HG03196 (cell line): ENCODE data around the gene HK2.
"Not testable (repeated sequence)": the region's sequence is repeated elsewhere in the genome, so short reads cannot be mapped to it uniquely, and the experiment has no call there.

Source experiments
- ATAC-seq: cut with Tn5 transposase; IDR thresholded peaks from one replicate; pipeline ENCODE4 v1.9.1; 2021; ENCODE audit not compliant: unreplicated experiment

The HK2 gene

DNA sequence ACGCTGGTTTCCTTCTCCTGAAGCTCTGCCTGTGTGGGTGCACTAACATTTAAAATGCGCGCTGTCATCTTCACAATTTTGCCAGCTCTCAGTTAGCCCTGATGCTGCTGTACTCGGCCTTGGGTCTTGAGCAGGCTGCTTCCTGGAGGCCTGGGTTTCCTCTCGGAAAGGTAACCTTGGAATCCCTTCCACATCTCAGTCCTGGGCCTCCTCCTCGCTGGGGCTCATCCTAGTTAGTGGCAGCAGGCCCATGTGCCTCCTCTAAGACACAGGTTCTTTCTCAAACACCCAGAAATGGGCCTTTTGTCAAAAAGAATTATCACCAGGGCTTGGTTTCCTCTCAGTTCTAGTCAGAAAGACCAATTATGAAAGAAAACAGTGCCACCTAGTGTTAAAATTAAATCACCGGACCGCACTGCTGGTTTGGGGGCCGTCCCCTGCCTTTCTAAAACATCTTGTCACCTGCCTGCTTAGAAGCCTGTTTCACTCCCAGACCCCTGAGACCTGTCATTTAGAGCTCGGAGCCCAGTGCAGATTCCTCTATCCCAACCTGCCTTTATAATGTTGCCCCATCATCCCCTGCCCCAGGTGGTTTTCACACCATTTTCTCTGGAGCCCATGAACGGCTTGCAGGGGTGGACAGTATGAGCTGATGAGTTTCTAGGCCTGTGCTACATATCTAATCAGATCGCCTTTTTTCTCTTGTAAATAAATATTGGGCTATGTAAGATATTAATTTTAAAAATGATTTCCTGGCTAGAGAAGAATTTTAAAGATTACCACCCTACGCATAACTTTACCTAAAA lies 42.4 kb downstream of the HK2 start:
- no peak for ATAC-seq

DNA sequence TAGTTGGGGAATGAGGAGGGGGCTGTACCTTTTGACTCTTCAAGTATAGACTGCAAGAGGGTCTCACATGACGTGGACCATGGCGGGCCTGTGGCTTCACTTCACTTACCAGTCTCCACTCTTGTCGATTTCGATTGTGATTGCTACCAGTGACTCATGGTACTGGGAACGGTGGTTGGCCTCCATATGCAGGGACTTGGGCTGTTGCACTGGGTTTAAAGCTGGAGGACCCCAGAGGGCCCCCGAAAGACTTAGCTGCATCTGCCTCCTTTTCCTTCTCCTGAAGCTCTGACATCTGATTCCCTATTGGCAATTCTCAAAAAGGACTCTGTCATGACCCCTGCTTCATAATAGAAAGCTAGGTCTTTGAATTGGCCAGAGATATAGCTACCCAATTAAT lies 43.4 kb downstream of the HK2 start:
- ATAC-seq: no peak

DNA sequence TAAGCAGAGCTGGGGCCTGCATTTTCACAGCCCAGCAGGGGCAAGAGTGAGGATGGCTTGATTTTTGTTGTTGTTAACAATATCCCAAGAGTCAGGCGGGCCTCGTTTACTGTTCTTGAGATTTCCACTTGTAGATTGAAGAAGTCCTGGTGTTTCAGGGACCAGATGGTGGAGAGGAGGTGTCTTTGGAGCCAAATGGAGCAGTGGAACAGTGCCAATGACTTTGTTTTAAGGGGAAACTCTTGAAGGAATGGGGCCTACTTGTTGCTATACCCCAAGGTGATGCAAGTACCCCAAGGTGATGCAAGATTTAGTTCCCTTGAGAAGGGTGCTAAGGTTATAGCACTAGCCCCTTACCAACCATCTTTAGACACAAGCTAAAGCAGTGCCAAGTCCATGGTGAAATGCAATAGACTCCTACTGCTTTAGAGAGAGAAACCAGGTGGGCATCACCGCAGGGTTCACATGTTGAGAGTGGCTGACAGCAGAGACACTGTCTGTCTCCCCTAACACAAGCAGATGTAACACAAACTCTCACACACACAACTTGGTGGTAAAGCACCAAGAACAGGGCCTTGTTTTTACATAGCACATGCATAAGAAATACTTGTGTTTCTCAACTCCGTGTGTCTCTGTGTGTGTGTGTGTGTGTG lies 44.0 kb downstream of the HK2 start:
- ATAC-seq: no peak

- ATAC-seq: no peak
Measured at GRCh38 chr2:74878551-74878950, 44.6 kb downstream of the HK2 start.

- ATAC-seq: no peak
Measured at GRCh38 chr2:74880054-74880728, 46.3 kb downstream of the HK2 start.

DNA sequence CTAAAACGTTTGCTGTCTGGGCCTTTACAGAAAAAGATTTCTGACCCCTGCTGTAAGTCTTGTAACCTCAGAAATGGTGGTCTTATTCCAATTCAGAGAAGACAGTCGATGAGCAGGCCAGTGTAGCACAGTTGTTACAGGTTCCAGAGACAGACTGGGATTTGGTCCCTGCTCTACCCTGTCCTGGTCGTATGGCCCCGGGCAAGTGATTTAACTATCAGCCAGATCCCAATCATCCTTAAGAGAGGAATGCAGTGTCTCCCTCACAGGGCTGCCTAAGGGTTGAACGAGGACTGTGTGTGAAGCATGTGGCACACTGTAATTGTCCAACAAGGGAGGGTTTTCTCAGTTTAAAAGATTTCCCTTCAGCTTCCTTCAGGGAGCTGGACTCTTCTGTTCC lies 47.2 kb downstream of the HK2 start:
- no peak for ATAC-seq

- no peak for ATAC-seq
Measured at GRCh38 chr2:74881626-74882298, 47.8 kb downstream of the HK2 start.

DNA sequence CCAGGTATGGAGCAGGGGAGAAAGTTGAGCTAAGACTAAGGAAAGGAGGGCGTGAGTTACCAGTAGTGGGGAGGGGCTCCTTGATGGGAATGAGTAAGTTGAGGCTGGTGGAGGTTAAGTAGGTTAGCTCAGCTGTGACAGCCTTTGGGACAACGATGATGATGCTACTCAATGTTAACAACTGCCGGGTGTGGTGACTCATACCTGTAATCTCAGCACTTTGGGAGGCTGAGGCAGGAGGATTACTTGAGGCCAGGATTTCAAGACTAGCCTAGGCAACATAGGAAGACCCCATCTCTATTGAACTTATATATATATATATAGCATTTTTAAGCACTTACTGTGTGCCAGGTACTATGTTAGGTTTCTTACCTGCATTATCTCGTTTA lies 48.4 kb downstream of the HK2 start:
- ATAC-seq: no peak

DNA sequence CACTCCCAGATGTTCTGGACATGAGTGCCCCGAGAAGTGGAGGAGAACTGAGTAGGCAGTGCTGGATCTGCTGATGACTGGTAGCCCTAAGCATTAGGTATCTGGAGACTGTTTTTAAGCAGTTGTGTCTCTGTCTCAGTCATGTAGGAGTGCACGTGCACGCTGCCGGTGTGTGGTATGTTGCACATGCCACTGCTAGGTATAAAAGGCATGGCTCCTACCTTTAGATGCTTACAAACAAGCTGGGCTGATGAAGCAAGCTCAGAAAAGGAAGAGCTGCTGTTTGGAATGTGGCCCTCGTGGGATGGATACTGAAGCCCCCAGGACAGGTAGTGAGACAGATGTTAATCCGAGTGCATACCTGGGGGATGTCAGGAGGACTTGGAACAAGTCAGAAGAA lies 49.1 kb downstream of the HK2 start:
- ATAC-seq: no peak

GRCh38 chr2:74884118-74884762 lies 50.3 kb downstream of the HK2 start:
- no peak for ATAC-seq

DNA sequence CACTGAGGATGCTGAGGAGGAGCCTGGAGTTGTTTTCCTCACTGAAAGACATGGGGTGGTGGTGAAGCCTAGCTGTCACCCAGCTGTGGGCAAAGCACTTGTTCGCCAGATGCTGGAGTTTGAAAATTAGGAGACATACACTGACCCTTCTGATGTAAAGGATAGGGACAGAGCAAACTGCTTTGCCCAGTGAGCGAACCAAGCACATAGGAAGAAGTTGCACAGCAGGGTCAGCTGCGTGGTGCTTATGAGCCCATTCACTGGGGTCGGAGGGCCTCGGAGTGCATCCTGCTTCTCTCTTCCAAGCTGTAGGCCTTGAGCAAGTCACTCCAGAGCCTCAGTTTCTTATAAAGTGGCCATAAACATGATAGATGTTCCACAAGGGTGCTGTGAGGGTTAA lies 50.9 kb downstream of the HK2 start:
- no peak for ATAC-seq

- no peak for ATAC-seq
Measured at GRCh38 chr2:74886251-74886650, 52.3 kb downstream of the HK2 start.

DNA sequence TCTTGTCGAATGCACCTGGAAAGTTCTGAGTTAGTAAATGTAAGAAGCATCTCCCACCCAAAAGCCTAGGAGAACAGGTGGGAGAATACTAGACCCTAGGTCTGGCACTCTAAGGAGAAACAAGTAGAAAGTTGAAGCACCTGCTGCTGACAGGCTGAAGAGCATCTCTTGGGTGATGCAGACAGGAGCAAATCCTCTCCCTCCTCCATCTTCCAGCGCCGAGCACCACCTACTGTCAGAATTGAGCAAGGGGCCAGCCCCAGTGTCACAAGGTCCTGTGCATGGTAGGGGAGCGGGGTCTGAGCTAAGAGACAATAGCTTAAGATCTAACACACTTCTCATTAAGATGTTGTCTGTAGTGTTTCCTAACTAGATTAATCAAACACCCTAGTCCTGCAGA lies 52.9 kb downstream of the HK2 start:
- ATAC-seq: no peak

DNA sequence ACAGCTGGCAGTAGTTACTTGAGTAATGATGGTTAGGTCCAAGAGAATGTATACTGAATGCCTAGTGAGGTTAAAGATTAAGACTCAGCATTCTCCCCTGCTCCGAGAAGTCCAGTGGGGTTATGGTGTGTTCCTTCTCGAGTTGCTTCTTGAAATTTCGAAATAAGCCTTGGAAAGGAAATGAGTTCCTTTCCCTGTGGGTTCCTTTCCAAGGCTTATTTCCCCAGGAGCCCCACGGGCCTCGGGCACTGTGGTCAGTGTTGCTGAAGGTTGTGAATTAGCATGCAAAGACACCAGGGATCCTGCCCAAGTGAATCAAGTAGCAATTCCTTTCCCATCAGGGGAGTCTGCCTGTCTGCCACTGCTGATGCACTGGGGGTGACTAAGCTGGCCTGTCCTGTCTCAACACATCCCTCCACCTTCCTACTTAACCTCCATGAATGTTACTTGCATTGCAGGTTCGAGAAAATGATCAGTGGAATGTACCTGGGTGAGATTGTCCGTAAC lies 53.6 kb downstream of the HK2 start:
- no peak for ATAC-seq

- no peak for ATAC-seq
Measured at GRCh38 chr2:74887960-74888700, 54.2 kb downstream of the HK2 start.

DNA sequence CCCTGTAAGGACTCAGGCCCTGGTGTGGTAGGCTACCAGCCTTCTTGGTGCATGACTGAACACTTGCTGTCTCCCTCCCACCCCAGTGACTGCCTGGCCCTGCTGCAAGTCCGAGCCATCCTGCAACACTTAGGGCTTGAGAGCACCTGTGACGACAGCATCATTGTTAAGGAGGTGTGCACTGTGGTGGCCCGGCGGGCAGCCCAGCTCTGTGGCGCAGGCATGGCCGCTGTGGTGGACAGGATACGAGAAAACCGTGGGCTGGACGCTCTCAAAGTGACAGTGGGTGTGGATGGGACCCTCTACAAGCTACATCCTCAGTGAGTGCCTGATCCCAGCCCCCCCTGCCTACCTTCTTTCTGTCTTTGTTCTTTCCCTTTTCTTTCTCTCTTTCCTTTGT lies 55.2 kb downstream of the HK2 start:
- no peak for ATAC-seq

DNA sequence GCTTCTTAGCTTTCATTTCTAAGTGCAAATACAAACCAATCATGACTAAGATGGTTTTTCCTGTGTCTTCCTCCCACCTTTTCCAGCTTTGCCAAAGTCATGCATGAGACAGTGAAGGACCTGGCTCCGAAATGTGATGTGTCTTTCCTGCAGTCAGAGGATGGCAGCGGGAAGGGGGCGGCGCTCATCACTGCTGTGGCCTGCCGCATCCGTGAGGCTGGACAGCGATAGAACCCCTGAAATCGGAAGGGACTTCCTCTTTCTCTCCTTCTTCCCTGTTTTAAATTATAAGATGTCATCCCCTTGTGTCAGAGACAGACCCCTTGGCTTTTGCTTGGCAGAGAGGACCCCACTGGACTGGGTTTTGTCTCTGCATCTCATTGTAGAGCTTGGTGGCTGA lies 56.8 kb downstream of the HK2 start:
- no peak for ATAC-seq

- no peak for ATAC-seq
Measured at GRCh38 chr2:74891136-74891764, 57.3 kb downstream of the HK2 start.

- not testable (repeated sequence) for ATAC-seq
Measured at GRCh38 chr2:74891816-74892215, 57.9 kb downstream of the HK2 start.

GRCh38 chr2:74892609-74893008 lies 58.7 kb downstream of the HK2 start:
- ATAC-seq: no peak
